Sigmoid colon (tissue), 7 donors: Measurements from ENCODE around the gene SDCBP2. TPM values are rescaled to one million over a fixed set of nuclear protein-coding genes. Genes with fewer than 3 reads are reported as not detected.

ENCODE experiments used
- DNase-seq: peaks from one replicate; pipeline ENCODE4 v3.0.0-alpha.2; 2019
- H3K27ac ChIP-seq, 4 donors: fragments of 200-600 bp; sonication (generic); one replicate each; pipeline ENCODE4 v1.5.1; 2016 to 2019; ENCODE audit warnings: mild to moderate bottlenecking in 1 of 4
- H3K27me3 ChIP-seq, 3 donors: fragments of 200-600 bp; sonication (generic); one replicate each; pipeline ENCODE4 v1.5.1; 2019; ENCODE audit warnings: mild to moderate bottlenecking in 1 of 3
- H3K36me3 ChIP-seq, 4 donors: fragments of 200-600 bp; sonication (generic); one replicate each; pipeline ENCODE4 v1.5.1; 2016 to 2019
- H3K4me1 ChIP-seq, 4 donors: fragments of 200-600 bp; sonication (generic); one replicate each; pipeline ENCODE4 v1.5.1; 2017 to 2019
- H3K4me3 ChIP-seq, 4 donors: fragments of 200-600 bp; sonication (generic); one replicate each; pipeline ENCODE4 v1.5.1; 2017 to 2019; ENCODE audit warnings: mild to moderate bottlenecking in 2 of 4, moderate library complexity in 1 of 4
- H3K9me3 ChIP-seq, 4 donors: fragments of 200-600 bp in 3 of 4; sonication (generic) in 3 of 4; one replicate each; pipeline versions ENCODE4 v1.5.1 to v1.6.1; 2013 to 2019
- CTCF ChIP-seq, 4 experiments: fragments of 450-650 bp in 3 of 4; fragments of 200-600 bp in 1 of 4; IDR thresholded peaks; one replicate each; pipeline ENCODE4 v1.5.1; 2016 to 2019; ENCODE audit warnings: antibody characterized with exemption in 4 of 4, mild to moderate bottlenecking in 3 of 4, moderate library complexity in 2 of 4
- EP300 ChIP-seq, 4 donors: sonication (generic); formaldehyde crosslinking; IDR thresholded peaks; one replicate each; pipeline ENCODE4 v1.6.1; 2017; ENCODE audit warnings: antibody characterized with exemption in 4 of 4
- POLR2A ChIP-seq, 2 donors: fragments of 450-650 bp; IDR thresholded peaks; one replicate each; pipeline ENCODE4 v1.6.1; 2016; ENCODE audit warnings: antibody characterized with exemption in 2 of 2, mild to moderate bottlenecking in 2 of 2, moderate library complexity in 2 of 2
- POLR2AphosphoS5 ChIP-seq, 4 donors: sonication (generic); formaldehyde crosslinking; IDR thresholded peaks; one replicate each; pipeline ENCODE4 v1.6.1; 2017; ENCODE audit warnings: antibody characterized with exemption in 4 of 4
- WGBS, 2 donors: extraction: QIAGEN DNeasy Blood & Tissue Kit; methylation state at CpG; one replicate each; pipeline ENCODE4 v1.1.7; 2013; 5-methylcytosine and 5-hydroxymethylcytosine counted together
- intact Hi-C: fragments of 100-400 bp; cut with DNase I; formaldehyde crosslinking; loops from one replicate; pipeline ENCODE4 v1.15.1; 2023
- polyA plus RNA-seq, 3 donors: library from polyadenylated mRNA; stranded (reverse); fragments of 200-250 nt; gene quantifications; one replicate each; pipeline ENCODE4 v1.2.3, GENCODE V29; 2013
- total RNA-seq, 4 donors: library from RNA; depleted of rRNA; stranded (reverse); fragments of >200 nt; gene quantifications; one replicate each; pipeline ENCODE4 v1.1.0, GENCODE V29; 2016
- donor health status: healthy with polysubstance abuse.
- donor health status: Bipolar disorder and iron deficiency.
- donor health status: healthy.

The SDCBP2 gene
- total and polyA plus RNA-seq, 7 donors, result 1.1 to 724 (median 3.6) TPM

GRCh38 chr20:1338096-1338495 is 9.2 kb upstream of the SDCBP2 start:
- H3K4me3 ChIP-seq, result no peak overlapping the region
- no peaks in the 10 kb centered on the region for H3K27me3 ChIP-seq
- peak overlapping the region in 1 of 4 donors; percentile 65 for H3K27ac ChIP-seq
- TF ChIP-seq POLR2AphosphoS5 (IDR thresholded peaks at IDR 0.05) (no peak), POLR2A (IDR thresholded peaks at IDR 0.05) (no peak), CTCF (IDR thresholded peaks at IDR 0.05) (no peak), EP300 (IDR thresholded peaks at IDR 0.05) (no peak)
- intact Hi-C loops, result no loop called here
- H3K9me3 ChIP-seq, result no peaks in the 10 kb centered on the region
- H3K36me3 ChIP-seq, result no peaks in the 10 kb centered on the region
- no peak for DNase-seq
- WGBS, 2 donors, result 98 to 99% methylated on average over 5 of the region's 5 CpGs
- peaks cover 0 to 13% (median 10%) of the 10 kb centered on the region in 4 donors for H3K4me1 ChIP-seq

GRCh38 chr20:1337441-1337840 is 8.5 kb upstream of the SDCBP2 start:
- H3K27me3 ChIP-seq, result no peaks in the 10 kb centered on the region
- H3K9me3 ChIP-seq, result no peaks in the 10 kb centered on the region
- H3K4me1 ChIP-seq, result peaks cover 0 to 13% (median 10%) of the 10 kb centered on the region in 4 donors
- no peak for DNase-seq
- WGBS, 2 donors, result 21 to 64% methylated on average over 5 of the region's 5 CpGs
- peak overlapping the region in 3 of 4 donors; percentile 22 to 65 (median 46) for H3K27ac ChIP-seq
- H3K36me3 ChIP-seq, result no peaks in the 10 kb centered on the region
- intact Hi-C loops, result no loop called here
- no peak for TF ChIP-seq CTCF (IDR thresholded peaks at IDR 0.05)
- no peak overlapping the region for H3K4me3 ChIP-seq

- peak overlapping the region; percentile 22 to 65 (median 45) for H3K27ac ChIP-seq
- H3K9me3 ChIP-seq, result no peaks in the 10 kb centered on the region
- no peaks in the 10 kb centered on the region for H3K27me3 ChIP-seq
- intact Hi-C loops, result no loop called here
- H3K36me3 ChIP-seq, result no peaks in the 10 kb centered on the region
- peaks cover 0 to 13% (median 10%) of the 10 kb centered on the region in 4 donors for H3K4me1 ChIP-seq
- DNase-seq, result peak; percentile 82
- H3K4me3 ChIP-seq, result no peak overlapping the region
- WGBS, 2 donors, result 21 to 41% methylated on average over 14 of the region's 14 CpGs
- no peak for TF ChIP-seq CTCF (IDR thresholded peaks at IDR 0.05)
- TF ChIP-seq POLR2A (IDR thresholded peaks at IDR 0.05), result no peak
- TF ChIP-seq POLR2AphosphoS5 (IDR thresholded peaks at IDR 0.05), result peak in 2 of 4 donors; percentile 31 to 33
Observed at GRCh38 chr20:1336699-1337367, 7.9 kb upstream of the SDCBP2 start.

- Histone ChIP-seq H3K27me3 (no peaks in the 10 kb centered on the region), H3K27ac (peak overlapping the region; percentile 22 to 65 (median 45)), H3K9me3 (no peaks in the 10 kb centered on the region), H3K36me3 (no peaks in the 10 kb centered on the region), H3K4me3 (no peak overlapping the region), H3K4me1 (peaks cover 0 to 13% (median 10%) of the 10 kb centered on the region in 4 donors)
- WGBS, 2 donors, result 46 to 71% methylated on average over 6 of the region's 6 CpGs
- TF ChIP-seq POLR2AphosphoS5 (IDR thresholded peaks at IDR 0.05) (no peak), POLR2A (IDR thresholded peaks at IDR 0.05) (no peak), EP300 (IDR thresholded peaks at IDR 0.05) (no peak), CTCF (IDR thresholded peaks at IDR 0.05) (no peak)
- intact Hi-C loops, result no loop called here
- DNase-seq, result peak; percentile 43
Observed at GRCh38 chr20:1335961-1336698, 7.2 kb upstream of the SDCBP2 start.
